ENCODE data around the gene ZYG11A. TPM values are rescaled to one million over a fixed set of nuclear protein-coding genes. Genes with fewer than 3 reads are reported as not detected.

Gene ZYG11A
- total and polyA plus RNA-seq, 2 donors (not counting 3 experiments of a cell fraction or from before 2014, with no cell fraction given), result 0.40 to 2.1 TPM

DNA sequence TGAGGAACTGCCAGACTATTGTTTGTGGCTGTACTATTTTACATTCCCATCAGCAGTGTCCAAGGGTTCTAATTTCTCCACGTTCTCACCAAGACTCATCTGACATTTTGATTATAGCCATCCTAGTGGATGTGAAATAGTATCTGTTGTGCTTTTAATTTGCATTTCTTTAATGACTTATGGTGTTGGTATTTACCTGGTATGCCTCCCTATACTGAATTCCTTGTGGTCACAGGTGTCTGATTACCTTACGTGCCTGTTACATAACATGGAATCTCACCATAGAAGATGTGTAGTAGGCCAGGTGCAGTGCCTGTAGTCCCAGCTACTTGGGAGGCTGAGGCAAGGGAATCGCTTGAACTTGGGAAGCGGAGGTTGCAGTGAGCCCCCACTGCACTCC, 13.5 kb downstream of the ZYG11A start:
- no peaks in the 10 kb centered on the region for H3K9me3 ChIP-seq (replicated peaks; ENCODE audit: control insufficient read depth, insufficient read depth, low read length)

DNA sequence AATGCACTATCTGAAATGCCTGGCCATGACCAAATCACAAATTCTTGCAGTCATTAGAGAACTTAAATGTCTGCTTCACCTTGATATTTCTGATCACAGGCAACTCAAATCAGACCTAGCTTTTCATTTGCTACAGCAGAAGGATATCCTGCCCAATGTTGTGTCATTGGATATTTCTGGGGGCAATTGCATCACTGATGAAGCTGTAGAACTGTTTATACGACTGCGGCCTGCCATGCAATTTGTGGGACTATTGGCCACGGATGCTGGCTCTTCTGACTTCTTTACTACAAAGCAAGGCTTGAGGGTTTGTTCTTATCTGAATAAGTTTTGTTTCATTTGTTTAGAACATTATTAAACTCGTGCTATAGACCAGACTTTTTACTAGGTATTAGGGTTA, 14.9 kb downstream of the ZYG11A start:
- Histone ChIP-seq H2AFZ (ENCODE audit: low read depth, low read length) (no peak overlapping the region), H3K9ac (replicated peaks; ENCODE audit: extremely low read depth, insufficient read depth, low read length) (no peak overlapping the region), H3K4me3 (replicated peaks in 1 of 3; ENCODE audit: insufficient read depth in 1 of 3, low read depth in 1 of 3, low read length in 3 of 3) (no peak overlapping the region), H3K4me1 (ENCODE audit: control insufficient read depth, extremely low read depth, insufficient read depth, low read length) (no peaks in the 10 kb centered on the region), H3K9me1 (replicated peaks; ENCODE audit: control insufficient read depth, extremely low read depth, insufficient read depth, low read length) (no peaks in the 10 kb centered on the region), H3K36me3 (ENCODE audit: control insufficient read depth in 2 of 2, extremely low read depth in 1 of 2, insufficient read depth in 2 of 2, low read length in 2 of 2) (no peaks in the 10 kb centered on the region), H3K4me2 (ENCODE audit: insufficient read depth, low read length) (no peak overlapping the region), H4K20me1 (replicated peaks; ENCODE audit: control insufficient read depth, extremely low read depth, insufficient read depth, low read length) (no peaks in the 10 kb centered on the region), H3K9me3 (replicated peaks; ENCODE audit: control insufficient read depth, insufficient read depth, low read length) (no peaks in the 10 kb centered on the region), H3K27me3 (ENCODE audit: control insufficient read depth in 2 of 2, insufficient read depth in 2 of 2, low read length in 2 of 2) (no peaks in the 10 kb centered on the region), H3K27ac (ENCODE audit: insufficient read depth, low read depth, low read length) (no peak overlapping the region), H3K79me2 (ENCODE audit: control insufficient read depth, insufficient read depth, low read length) (no peaks in the 10 kb centered on the region)
- dilution Hi-C loops (cut with MboI; ENCODE audit: extremely low pct_ligation_motif_present, low sequenced_read_pairs) (no loop called here), intact Hi-C loops (cut with micrococcal nuclease) (no loop called here)
- TF ChIP-seq, protein P1, sequence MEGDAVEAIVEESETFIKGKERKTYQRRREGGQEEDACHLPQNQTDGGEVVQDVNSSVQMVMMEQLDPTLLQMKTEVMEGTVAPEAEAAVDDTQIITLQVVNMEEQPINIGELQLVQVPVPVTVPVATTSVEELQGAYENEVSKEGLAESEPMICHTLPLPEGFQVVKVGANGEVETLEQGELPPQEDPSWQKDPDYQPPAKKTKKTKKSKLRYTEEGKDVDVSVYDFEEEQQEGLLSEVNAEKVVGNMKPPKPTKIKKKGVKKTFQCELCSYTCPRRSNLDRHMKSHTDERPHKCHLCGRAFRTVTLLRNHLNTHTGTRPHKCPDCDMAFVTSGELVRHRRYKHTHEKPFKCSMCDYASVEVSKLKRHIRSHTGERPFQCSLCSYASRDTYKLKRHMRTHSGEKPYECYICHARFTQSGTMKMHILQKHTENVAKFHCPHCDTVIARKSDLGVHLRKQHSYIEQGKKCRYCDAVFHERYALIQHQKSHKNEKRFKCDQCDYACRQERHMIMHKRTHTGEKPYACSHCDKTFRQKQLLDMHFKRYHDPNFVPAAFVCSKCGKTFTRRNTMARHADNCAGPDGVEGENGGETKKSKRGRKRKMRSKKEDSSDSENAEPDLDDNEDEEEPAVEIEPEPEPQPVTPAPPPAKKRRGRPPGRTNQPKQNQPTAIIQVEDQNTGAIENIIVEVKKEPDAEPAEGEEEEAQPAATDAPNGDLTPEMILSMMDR (IDR thresholded peaks at IDR 0.05; ENCODE audit: extremely low read depth in 1 of 2, insufficient read depth in 1 of 2, low read depth in 1 of 2, low read length in 2 of 2), result no peak
- TF ChIP-seq POLR2AphosphoS5 (IDR thresholded peaks at IDR 0.05; ENCODE audit: insufficient read depth, low read depth, low read length), result no peak
- no peak for TF ChIP-seq EZH2 (IDR thresholded peaks at IDR 0.05; ENCODE audit: borderline replicate concordance, low read depth, low read length, severe bottlenecking)
- no peak for TF ChIP-seq GATA2 (IDR thresholded peaks at IDR 0.05; ENCODE audit: insufficient read depth, insufficient read length, low read depth, low read length)
- TF ChIP-seq, protein P2, sequence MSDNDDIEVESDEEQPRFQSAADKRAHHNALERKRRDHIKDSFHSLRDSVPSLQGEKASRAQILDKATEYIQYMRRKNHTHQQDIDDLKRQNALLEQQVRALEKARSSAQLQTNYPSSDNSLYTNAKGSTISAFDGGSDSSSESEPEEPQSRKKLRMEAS (IDR thresholded peaks at IDR 0.05; ENCODE audit: insufficient read depth, insufficient read length), result no peak
- no peak for TF ChIP-seq FOS (IDR thresholded peaks at IDR 0.05; ENCODE audit: borderline replicate concordance, insufficient read depth, low read length)
- TF ChIP-seq POLR2A (IDR thresholded peaks at IDR 0.05; ENCODE audit: low read depth, low read length), result no peak
- DNase-seq (ENCODE audit: low read depth, low spot score) (no peak), FAIRE-seq (no peak)
- CTCF ChIA-PET, result interaction anchor here (0.7 to 1.3 kb wide), 4 partner anchors 10 to 142 kb away, joined by 3 to 5 read pairs (median 4); partner anchors contain the start of gene ZYG11A
- no TSS peak for BruUV-seq (replicated peaks)
- POLR2A ChIA-PET, result no interaction called here

More for the DNA sequence above, 13.5 kb downstream of the ZYG11A start:
- Histone ChIP-seq H3K79me2 (ENCODE audit: control insufficient read depth, insufficient read depth, low read length) (no peaks in the 10 kb centered on the region), H3K27ac (ENCODE audit: insufficient read depth, low read depth, low read length) (no peak overlapping the region), H4K20me1 (replicated peaks; ENCODE audit: control insufficient read depth, extremely low read depth, insufficient read depth, low read length) (no peaks in the 10 kb centered on the region), H3K9me1 (replicated peaks; ENCODE audit: control insufficient read depth, extremely low read depth, insufficient read depth, low read length) (no peaks in the 10 kb centered on the region), H3K4me1 (ENCODE audit: control insufficient read depth, extremely low read depth, insufficient read depth, low read length) (no peaks in the 10 kb centered on the region), H2AFZ (ENCODE audit: low read depth, low read length) (no peak overlapping the region), H3K4me3 (replicated peaks in 1 of 3; ENCODE audit: insufficient read depth in 1 of 3, low read depth in 1 of 3, low read length in 3 of 3) (no peak overlapping the region), H3K36me3 (ENCODE audit: control insufficient read depth in 2 of 2, extremely low read depth in 1 of 2, insufficient read depth in 2 of 2, low read length in 2 of 2) (no peaks in the 10 kb centered on the region), H3K4me2 (ENCODE audit: insufficient read depth, low read length) (no peak overlapping the region), H3K9ac (replicated peaks; ENCODE audit: extremely low read depth, insufficient read depth, low read length) (no peak overlapping the region), H3K27me3 (ENCODE audit: control insufficient read depth in 2 of 2, insufficient read depth in 2 of 2, low read length in 2 of 2) (no peaks in the 10 kb centered on the region)
- DNase-seq (ENCODE audit: low read depth, low spot score) (no peak), FAIRE-seq (no peak)
- POLR2A ChIA-PET, result no interaction called here
- dilution Hi-C loops (cut with MboI; ENCODE audit: extremely low pct_ligation_motif_present, low sequenced_read_pairs), result no loop called here
- BruUV-seq (replicated peaks), result no TSS peak
- CTCF ChIA-PET, result interaction anchor here (0.6 to 1.3 kb wide), 3 partner anchors 13 to 30 kb away, joined by 3 to 5 read pairs (median 4); partner anchors contain the start of gene ZYG11A
- intact Hi-C loops (cut with micrococcal nuclease), result no loop called here
- no peak for TF ChIP-seq MYC (IDR thresholded peaks at IDR 0.05; ENCODE audit: low read depth, low read length)
- TF ChIP-seq POLR2AphosphoS5 (IDR thresholded peaks at IDR 0.05; ENCODE audit: insufficient read depth, low read depth, low read length), result no peak
- TF ChIP-seq, protein P1 (IDR thresholded peaks at IDR 0.05; ENCODE audit: extremely low read depth in 1 of 2, insufficient read depth in 1 of 2, low read depth in 1 of 2, low read length in 2 of 2), result no peak
- no peak for TF ChIP-seq FOS (IDR thresholded peaks at IDR 0.05; ENCODE audit: borderline replicate concordance, insufficient read depth, low read length)

Data from endothelial cell of umbilical vein (primary cell).